ENCODE results near the gene ADCY9.

Gene ADCY9

DNA sequence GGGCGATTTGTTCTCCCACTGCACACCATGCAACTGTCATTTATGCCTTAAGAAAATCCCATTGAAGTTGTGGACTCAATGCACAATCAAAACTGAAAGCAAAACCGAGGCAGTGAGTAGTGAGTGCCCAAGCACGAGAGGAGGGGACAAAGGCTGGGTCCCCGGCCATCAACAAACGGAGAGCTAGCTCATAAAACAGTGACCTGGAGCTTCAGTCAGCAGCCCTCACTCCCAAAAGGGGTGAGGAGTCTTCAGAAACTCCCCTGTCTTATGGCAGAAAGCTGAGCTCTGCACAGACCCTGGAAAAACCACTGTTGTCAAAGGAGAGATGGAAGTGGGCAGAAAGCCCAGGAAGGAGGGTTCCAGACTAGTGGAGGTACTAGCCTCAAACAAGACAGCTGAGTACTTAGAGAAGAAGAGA, 96.9 kb downstream of the ADCY9 start:
- Histone ChIP-seq H3K4me3 (ENCODE audit: insufficient read depth, low read depth, low read length) (no peak overlapping the region), H3K36me3 (ENCODE audit: control insufficient read depth, insufficient read depth, low read length) (no peaks in the 10 kb centered on the region), H3K9me3 (ENCODE audit: control insufficient read depth, low read length) (no peaks in the 10 kb centered on the region), H3K27me3 (ENCODE audit: control insufficient read depth, insufficient read depth, low read length, poor library complexity, severe bottlenecking) (no peaks in the 10 kb centered on the region), H3K4me1 (ENCODE audit: control insufficient read depth, insufficient read depth, low read length) (peaks cover 3% of the 10 kb centered on the region), H3K27ac (ENCODE audit: insufficient read depth, low read depth, low read length, poor library complexity, severe bottlenecking) (no peak overlapping the region)
- 88 to 90% methylated on average over 5 of the region's 5 CpGs for WGBS, 2 experiments

DNA sequence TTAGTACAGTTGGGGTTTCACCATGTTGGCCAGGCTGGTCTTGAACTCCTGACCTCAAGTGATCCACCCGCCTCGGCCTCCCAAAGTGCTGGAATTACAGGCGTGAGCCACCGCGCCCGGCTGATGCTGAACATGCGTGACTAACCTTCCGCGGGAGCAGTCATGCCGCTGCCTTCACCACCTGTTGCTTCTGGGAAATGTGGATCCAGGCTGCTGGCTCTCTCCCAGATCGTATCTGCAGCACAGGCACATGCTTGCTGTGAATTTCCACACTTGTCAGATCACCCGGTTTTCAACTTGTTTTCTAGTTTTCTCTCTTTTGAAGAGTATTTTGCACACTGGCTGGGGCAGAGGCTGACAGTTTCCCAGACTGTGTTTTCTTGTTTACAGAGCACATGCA, 97.9 kb downstream of the ADCY9 start:
- no peaks in the 10 kb centered on the region for H3K36me3 ChIP-seq (ENCODE audit: control insufficient read depth, insufficient read depth, low read length)
- no peaks in the 10 kb centered on the region for H3K27me3 ChIP-seq (ENCODE audit: control insufficient read depth, insufficient read depth, low read length, poor library complexity, severe bottlenecking)
- no peaks in the 10 kb centered on the region for H3K9me3 ChIP-seq (ENCODE audit: control insufficient read depth, low read length)
- peaks cover 3% of the 10 kb centered on the region for H3K4me1 ChIP-seq (ENCODE audit: control insufficient read depth, insufficient read depth, low read length)
- WGBS, 2 experiments, result 93% methylated on average over 12 of the region's 12 CpGs
- H3K27ac ChIP-seq (ENCODE audit: insufficient read depth, low read depth, low read length, poor library complexity, severe bottlenecking), result no peak overlapping the region
- no peak overlapping the region for H3K4me3 ChIP-seq (ENCODE audit: insufficient read depth, low read depth, low read length)

DNA sequence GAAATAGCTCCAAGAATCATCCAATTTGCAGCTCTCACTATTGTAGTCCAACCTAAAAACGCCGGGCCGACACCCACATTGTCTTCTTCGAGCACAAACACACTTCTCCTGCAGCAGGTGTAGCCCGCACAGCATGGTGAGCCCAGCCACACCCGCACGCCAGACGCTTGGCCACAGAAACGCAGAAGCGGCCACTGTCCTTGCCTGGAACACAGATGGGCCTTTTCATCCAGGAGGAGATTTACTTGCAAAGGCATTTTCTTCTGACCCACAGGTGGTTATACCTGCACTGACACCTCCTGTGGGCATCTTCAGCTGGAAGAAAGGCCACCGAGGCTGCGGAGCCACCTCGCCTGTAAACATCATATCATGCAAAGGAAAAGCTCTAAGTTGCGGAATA, 98.4 kb downstream of the ADCY9 start:
- Histone ChIP-seq H3K27ac (ENCODE audit: insufficient read depth, low read depth, low read length, poor library complexity, severe bottlenecking) (no peak overlapping the region), H3K4me1 (ENCODE audit: control insufficient read depth, insufficient read depth, low read length) (peaks cover 3% of the 10 kb centered on the region), H3K4me3 (ENCODE audit: insufficient read depth, low read depth, low read length) (no peak overlapping the region), H3K9me3 (ENCODE audit: control insufficient read depth, low read length) (no peaks in the 10 kb centered on the region), H3K27me3 (ENCODE audit: control insufficient read depth, insufficient read depth, low read length, poor library complexity, severe bottlenecking) (no peaks in the 10 kb centered on the region), H3K36me3 (ENCODE audit: control insufficient read depth, insufficient read depth, low read length) (no peaks in the 10 kb centered on the region)
- 93 to 94% methylated on average over 14 of the region's 14 CpGs for WGBS, 2 experiments

DNA sequence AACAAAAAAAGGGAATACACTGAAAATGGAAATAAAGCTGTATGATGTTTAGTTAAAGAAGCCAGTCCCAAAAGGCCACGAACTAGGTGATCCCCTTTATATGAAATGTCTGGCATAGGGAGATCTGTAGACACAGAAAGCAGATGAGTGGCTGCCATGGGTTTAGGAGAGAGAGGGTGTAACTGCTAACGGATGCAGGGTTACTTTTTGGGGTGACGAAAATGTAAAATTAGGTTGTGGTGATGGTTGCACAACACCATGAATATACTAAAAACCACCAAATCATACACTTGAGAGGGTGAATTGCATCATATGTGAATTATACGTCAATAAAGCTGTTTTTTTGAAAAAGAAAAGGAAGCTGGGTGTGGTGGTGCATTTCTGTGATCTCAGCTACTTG, 99.6 kb downstream of the ADCY9 start:
- H3K27ac ChIP-seq (ENCODE audit: insufficient read depth, low read depth, low read length, poor library complexity, severe bottlenecking), result no peak overlapping the region
- H3K4me1 ChIP-seq (ENCODE audit: control insufficient read depth, insufficient read depth, low read length), result peaks cover 4% of the 10 kb centered on the region
- 44 to 71% methylated on average over 2 to 4 of the region's 4 CpGs for WGBS, 2 experiments
- no peaks in the 10 kb centered on the region for H3K27me3 ChIP-seq (ENCODE audit: control insufficient read depth, insufficient read depth, low read length, poor library complexity, severe bottlenecking)
- H3K9me3 ChIP-seq (ENCODE audit: control insufficient read depth, low read length), result no peaks in the 10 kb centered on the region
- H3K4me3 ChIP-seq (ENCODE audit: insufficient read depth, low read depth, low read length), result no peak overlapping the region
- no peaks in the 10 kb centered on the region for H3K36me3 ChIP-seq (ENCODE audit: control insufficient read depth, insufficient read depth, low read length)

DNA sequence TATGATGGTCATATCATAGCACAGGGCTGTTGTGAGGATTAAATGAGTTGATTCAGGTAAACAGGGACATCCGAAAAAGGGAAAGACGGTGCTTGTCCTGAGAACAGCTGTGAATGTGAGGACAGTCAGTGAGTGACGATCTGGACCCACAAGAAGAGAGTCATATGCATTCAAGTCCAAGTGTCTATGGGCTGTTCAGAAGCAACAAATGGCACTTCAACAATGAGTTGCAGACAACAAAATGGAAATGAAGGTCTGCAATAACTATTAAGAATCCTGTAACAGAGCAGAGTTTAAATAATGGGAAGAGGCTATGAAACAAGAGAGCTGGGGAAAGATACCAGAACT, 100.3 kb downstream of the ADCY9 start:
- H3K36me3 ChIP-seq (ENCODE audit: control insufficient read depth, insufficient read depth, low read length), result no peaks in the 10 kb centered on the region
- no peak overlapping the region for H3K4me3 ChIP-seq (ENCODE audit: insufficient read depth, low read depth, low read length)
- 89 to 90% methylated on average over 3 of the region's 3 CpGs for WGBS, 2 experiments
- peaks cover 10% of the 10 kb centered on the region for H3K4me1 ChIP-seq (ENCODE audit: control insufficient read depth, insufficient read depth, low read length)
- H3K27me3 ChIP-seq (ENCODE audit: control insufficient read depth, insufficient read depth, low read length, poor library complexity, severe bottlenecking), result no peaks in the 10 kb centered on the region
- no peaks in the 10 kb centered on the region for H3K9me3 ChIP-seq (ENCODE audit: control insufficient read depth, low read length)
- H3K27ac ChIP-seq (ENCODE audit: insufficient read depth, low read depth, low read length, poor library complexity, severe bottlenecking), result no peak overlapping the region

DNA sequence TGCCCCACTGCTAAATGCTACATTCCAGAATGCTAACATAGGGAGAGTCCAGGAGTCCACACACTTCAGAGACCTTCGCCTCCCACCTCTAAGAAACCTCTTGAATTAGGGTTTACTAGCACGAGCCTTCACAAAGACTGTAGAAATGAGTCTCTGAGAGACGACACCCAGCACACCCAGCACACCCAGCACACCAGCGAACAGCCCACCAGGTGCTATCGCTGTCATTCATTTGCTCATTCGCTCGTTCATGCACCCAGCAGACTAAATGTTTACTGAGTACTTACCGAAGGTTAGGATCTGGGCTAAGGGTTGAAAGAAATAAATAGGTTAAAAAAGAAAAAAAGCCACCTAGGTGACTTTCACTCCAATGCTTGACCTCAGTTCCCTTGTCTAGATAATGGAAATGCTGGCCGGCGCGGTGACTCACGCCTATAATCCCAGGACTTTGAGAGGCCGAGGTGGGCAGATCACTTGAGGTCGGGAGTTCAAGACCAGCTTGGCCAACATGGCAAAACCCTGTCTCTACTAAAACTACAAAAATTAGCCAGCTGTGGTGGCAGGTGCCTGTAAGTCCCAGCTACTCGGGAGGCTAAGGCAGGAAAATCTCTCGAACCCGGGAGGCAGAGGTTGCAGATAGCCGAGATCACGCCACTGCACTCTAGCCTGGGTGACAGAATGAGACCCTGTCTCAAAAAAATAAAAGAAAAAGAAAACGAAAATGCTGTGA, 100.8 kb downstream of the ADCY9 start:
- WGBS, 2 experiments, result 93% methylated on average over 19 of the region's 20 CpGs
- Histone ChIP-seq H3K27ac (ENCODE audit: insufficient read depth, low read depth, low read length, poor library complexity, severe bottlenecking) (no peak overlapping the region), H3K36me3 (ENCODE audit: control insufficient read depth, insufficient read depth, low read length) (no peaks in the 10 kb centered on the region), H3K4me3 (ENCODE audit: insufficient read depth, low read depth, low read length) (no peak overlapping the region), H3K27me3 (ENCODE audit: control insufficient read depth, insufficient read depth, low read length, poor library complexity, severe bottlenecking) (no peaks in the 10 kb centered on the region), H3K4me1 (ENCODE audit: control insufficient read depth, insufficient read depth, low read length) (peaks cover 12% of the 10 kb centered on the region), H3K9me3 (ENCODE audit: control insufficient read depth, low read length) (no peaks in the 10 kb centered on the region)

DNA sequence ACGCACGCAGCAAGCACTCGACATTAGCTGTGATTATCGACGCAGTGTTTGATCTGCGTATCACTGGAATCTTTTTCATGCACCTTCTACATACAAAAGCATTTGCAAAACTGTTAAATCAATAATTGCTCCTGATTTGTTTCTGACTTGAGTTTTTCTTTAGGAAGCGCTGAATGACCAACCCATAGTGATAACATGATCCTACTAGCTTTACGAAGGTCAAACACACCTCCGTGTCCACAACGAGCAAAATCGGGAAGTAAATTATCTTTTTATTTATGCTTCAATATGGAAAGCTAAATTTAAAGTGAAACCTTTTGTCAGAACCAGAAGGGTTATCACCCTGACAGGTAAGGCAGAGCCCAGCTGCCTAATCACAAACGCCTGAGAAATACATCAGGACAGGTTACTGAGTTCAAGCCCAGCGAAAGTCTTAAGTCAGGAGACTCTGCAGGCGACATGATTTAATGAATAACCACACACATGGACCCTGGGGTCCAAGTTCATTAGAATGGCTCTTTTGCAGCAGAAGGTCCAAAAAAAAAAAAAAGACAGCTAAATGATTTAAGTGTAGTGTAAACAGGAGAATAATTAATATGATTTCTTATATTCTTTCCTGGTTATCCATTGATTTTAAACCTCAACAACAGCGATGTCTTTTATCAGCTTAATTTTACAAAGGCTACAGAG, 104.2 kb downstream of the ADCY9 start:
- Histone ChIP-seq H3K4me1 (ENCODE audit: control insufficient read depth, insufficient read depth, low read length) (peaks cover 12% of the 10 kb centered on the region), H3K36me3 (ENCODE audit: control insufficient read depth, insufficient read depth, low read length) (no peaks in the 10 kb centered on the region), H3K27me3 (ENCODE audit: control insufficient read depth, insufficient read depth, low read length, poor library complexity, severe bottlenecking) (no peaks in the 10 kb centered on the region), H3K9me3 (ENCODE audit: control insufficient read depth, low read length) (no peaks in the 10 kb centered on the region), H3K4me3 (ENCODE audit: insufficient read depth, low read depth, low read length) (no peak overlapping the region), H3K27ac (ENCODE audit: insufficient read depth, low read depth, low read length, poor library complexity, severe bottlenecking) (no peak overlapping the region)
- WGBS, 2 experiments, result 88 to 91% methylated on average over 15 of the region's 15 CpGs

DNA sequence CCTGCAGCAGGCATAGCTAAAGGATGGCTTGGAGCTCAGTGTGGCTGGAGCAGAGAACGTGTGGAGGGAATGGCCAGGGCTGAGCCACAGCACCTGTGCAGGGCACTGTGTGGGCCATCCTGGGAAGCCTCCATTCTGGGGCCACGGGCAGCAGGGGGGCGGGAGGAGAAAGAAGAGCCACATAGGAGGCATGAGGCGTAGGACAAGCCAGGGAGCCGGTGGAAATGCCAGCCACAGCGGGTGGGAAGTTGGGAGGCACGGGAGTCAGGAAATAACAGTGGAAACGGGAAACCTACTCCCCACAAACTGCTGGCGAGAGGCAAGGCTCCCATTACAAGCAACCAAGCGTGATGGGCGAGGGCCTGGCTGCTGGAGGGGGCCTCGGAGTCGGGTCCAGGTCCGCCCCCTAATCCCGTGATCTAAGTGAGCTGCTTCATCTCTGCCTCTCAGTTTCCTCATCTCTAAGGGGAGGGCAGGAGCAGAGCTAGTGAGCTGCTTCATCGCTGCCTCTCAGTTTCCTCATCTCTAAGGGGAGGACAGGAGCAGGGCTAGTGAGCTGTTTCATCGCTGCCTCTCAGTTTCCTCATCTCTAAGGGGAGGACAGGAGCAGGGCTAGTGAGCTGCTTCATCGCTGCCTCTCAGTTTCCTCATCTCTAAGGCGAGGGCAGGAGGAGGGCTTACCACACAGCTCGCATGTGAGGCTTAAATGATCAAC, 104.9 kb downstream of the ADCY9 start:
- no peak overlapping the region for H3K4me3 ChIP-seq (ENCODE audit: insufficient read depth, low read depth, low read length)
- peaks cover 12% of the 10 kb centered on the region for H3K4me1 ChIP-seq (ENCODE audit: control insufficient read depth, insufficient read depth, low read length)
- no peaks in the 10 kb centered on the region for H3K9me3 ChIP-seq (ENCODE audit: control insufficient read depth, low read length)
- WGBS, 2 experiments, result 52 to 53% methylated on average over 20 of the region's 20 CpGs
- no peaks in the 10 kb centered on the region for H3K27me3 ChIP-seq (ENCODE audit: control insufficient read depth, insufficient read depth, low read length, poor library complexity, severe bottlenecking)
- no peak overlapping the region for H3K27ac ChIP-seq (ENCODE audit: insufficient read depth, low read depth, low read length, poor library complexity, severe bottlenecking)
- no peaks in the 10 kb centered on the region for H3K36me3 ChIP-seq (ENCODE audit: control insufficient read depth, insufficient read depth, low read length)

DNA sequence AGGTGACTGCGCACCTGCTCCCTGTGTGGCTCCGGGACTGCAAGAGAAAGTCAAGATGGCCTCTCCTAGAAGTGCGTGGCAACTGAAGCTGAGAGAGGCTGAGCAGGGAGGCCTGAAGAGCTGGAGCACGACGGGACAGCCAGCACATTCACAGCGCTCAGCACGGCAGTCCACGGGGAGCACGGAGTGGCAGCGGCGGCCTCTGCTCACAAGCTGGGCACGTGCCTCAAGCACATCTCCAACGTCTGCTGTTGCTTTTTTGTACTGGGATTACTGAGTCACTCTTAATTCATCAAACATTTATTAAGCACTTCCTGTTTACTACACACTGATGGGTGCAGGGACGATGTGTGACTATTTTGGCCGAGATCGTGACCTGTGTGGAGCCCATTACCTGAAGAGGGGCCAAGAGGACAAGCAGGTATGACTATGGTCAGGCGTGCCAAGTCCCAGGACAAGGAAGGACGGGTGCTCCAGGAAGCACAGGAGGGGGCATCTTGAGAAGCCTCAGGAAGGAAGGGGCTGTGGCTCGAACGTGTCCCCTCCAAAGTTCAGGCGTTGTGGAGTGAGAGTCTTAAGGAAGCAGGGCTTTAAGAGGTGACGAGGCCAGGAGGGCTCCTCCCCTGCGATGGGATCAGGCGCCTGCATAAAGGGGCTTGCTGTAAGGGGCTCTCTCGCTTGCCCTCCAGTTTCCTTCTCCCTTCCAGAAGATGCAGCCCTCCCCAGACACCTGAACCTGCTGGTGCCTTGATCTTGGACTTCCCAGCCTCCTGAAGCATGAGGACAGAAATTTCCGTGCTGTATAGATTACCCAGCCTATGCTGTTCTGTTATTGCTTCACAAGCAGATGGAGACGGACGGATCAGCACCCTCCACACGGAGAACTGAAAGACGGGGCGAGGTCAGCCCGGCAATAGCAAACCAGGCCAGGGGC, 105.8 kb downstream of the ADCY9 start:
- no peak overlapping the region for H3K4me3 ChIP-seq (ENCODE audit: insufficient read depth, low read depth, low read length)
- no peak overlapping the region for H3K27ac ChIP-seq (ENCODE audit: insufficient read depth, low read depth, low read length, poor library complexity, severe bottlenecking)
- peaks cover 10% of the 10 kb centered on the region for H3K4me1 ChIP-seq (ENCODE audit: control insufficient read depth, insufficient read depth, low read length)
- no peaks in the 10 kb centered on the region for H3K9me3 ChIP-seq (ENCODE audit: control insufficient read depth, low read length)
- H3K27me3 ChIP-seq (ENCODE audit: control insufficient read depth, insufficient read depth, low read length, poor library complexity, severe bottlenecking), result no peaks in the 10 kb centered on the region
- WGBS, 2 experiments, result 87 to 88% methylated on average over 32 of the region's 32 CpGs
- no peaks in the 10 kb centered on the region for H3K36me3 ChIP-seq (ENCODE audit: control insufficient read depth, insufficient read depth, low read length)
